Astrocyte of the cerebellum (primary cell): ENCODE results near the gene CARS1.

ENCODE experiments used
- DNase-seq: peaks from one replicate; pipeline ENCODE4 v3.0.0-alpha.2; 2011; ENCODE audit warnings: low read depth
- H3K4me3 ChIP-seq: 2 replicates; pipeline ENCODE4 v1.5.1; 2011; ENCODE audit warnings: mild to moderate bottlenecking, low read depth, low read length, moderate library complexity
- CTCF ChIP-seq: IDR thresholded peaks from 2 replicates; pipeline ENCODE4 v1.5.1; 2012; ENCODE audit warnings: low read length, low read depth, moderate library complexity, mild to moderate bottlenecking; ENCODE audit errors: missing control alignments
- in situ Hi-C: cut with HindIII; loops from 2 replicates; pipeline ENCODE4 v1.10.0; 2017; ENCODE audit warnings: low sequenced_read_pairs

CARS1 gene

GRCh38 chr11:2997406-2997805 is 59.8 kb downstream of the CARS1 start:
- in situ Hi-C loops, result no loop called here
- TF ChIP-seq CTCF, result no peak
- no peak overlapping the region for H3K4me3 ChIP-seq
- no peak for DNase-seq

- TF ChIP-seq CTCF, result no peak
- DNase-seq, result no peak
- H3K4me3 ChIP-seq, result no peak overlapping the region
- in situ Hi-C loops, result no loop called here
These were observed 60.2 kb downstream of the CARS1 start for GRCh38 chr11:2996976-2997375.

- in situ Hi-C loops, result no loop called here
- no peak for DNase-seq
- TF ChIP-seq CTCF, result no peak
- H3K4me3 ChIP-seq, result no peak overlapping the region
These were observed 61.2 kb downstream of the CARS1 start for GRCh38 chr11:2995893-2996554.

GRCh38 chr11:2995031-2995561 is 62.1 kb downstream of the CARS1 start:
- in situ Hi-C loops, result no loop called here
- DNase-seq, result no peak
- H3K4me3 ChIP-seq, result no peak overlapping the region
- no peak for TF ChIP-seq CTCF

GRCh38 chr11:2994336-2994730 is 62.9 kb downstream of the CARS1 start:
- in situ Hi-C loops, result loop anchor here (5.0 kb wide), 1 partner anchor 52 kb away; no protein-coding TSS in a partner anchor
- no peak overlapping the region for H3K4me3 ChIP-seq
- no peak for TF ChIP-seq CTCF
- no peak for DNase-seq

GRCh38 chr11:2992997-2993325 is 64.3 kb downstream of the CARS1 start:
- no peak for DNase-seq
- in situ Hi-C loops, result loop anchor here (5.0 kb wide), 1 partner anchor 51 kb away; no protein-coding TSS in a partner anchor
- H3K4me3 ChIP-seq, result peak overlapping the region; percentile 92
- no peak for TF ChIP-seq CTCF
